MM.1S (cell line): ENCODE measurements around the gene KCNQ5.

Experiments used
- CTCF ChIP-seq: fragments of 300-600 bp; sonication (generic); IDR thresholded peaks from 2 replicates; pipeline ENCODE4 v1.5.1; 2016; ENCODE audit warnings: antibody characterized with exemption, low read length, mixed read lengths
- EZH2 ChIP-seq: fragments of 300-600 bp; sonication (generic); optimal IDR thresholded peaks from 2 replicates; pipeline ENCODE3; 2017; ENCODE audit warnings: low read depth, mild to moderate bottlenecking, antibody characterized with exemption, low read length, mixed read lengths
- EZH2phosphoT487 ChIP-seq: fragments of 300-600 bp; sonication (generic); IDR thresholded peaks from 2 replicates; pipeline ENCODE4 v1.6.1; 2018; ENCODE audit warnings: antibody characterized with exemption, low read length

- TF ChIP-seq EZH2 (no peak), CTCF (no peak), EZH2phosphoT487 (no peak)
Measured at GRCh38 chr6:73030257-73030656, 408.4 kb downstream of the KCNQ5 start.
